B cell (primary cell): ENCODE data around the gene NFKBIZ.

Experiments
- CTCF ChIP-seq: fragments of 200-600 bp; IDR thresholded peaks from one replicate; pipeline ENCODE4 v1.8.0; 2022; ENCODE audit warnings: antibody characterized with exemption, mild to moderate bottlenecking
- EZH2 ChIP-seq: IDR thresholded peaks from 2 replicates; pipeline ENCODE4 v1.6.1; 2012; ENCODE audit warnings: borderline replicate concordance, low read depth, mild to moderate bottlenecking, moderate library complexity, low read length; ENCODE audit not compliant: insufficient read depth, poor library complexity, severe bottlenecking

- peak; percentile 90 for TF ChIP-seq CTCF
- TF ChIP-seq EZH2 = no peak
Observed at GRCh38 chr3:101803173-101803782, 46.0 kb upstream of the NFKBIZ start.
